Karpas-422 (cell line): Measurements from ENCODE around the gene LENEP. TPM values are rescaled to one million over a fixed set of nuclear protein-coding genes. Genes with fewer than 3 reads are reported as not detected.

Experiments used
- DNase-seq: peaks from one replicate; pipeline ENCODE4 v3.0.0-alpha.2; 2015
- H2AFZ ChIP-seq: fragments of 200-600 bp; sonication (generic); 2 replicates; pipeline ENCODE4 v1.6.1; 2014; ENCODE audit warnings: antibody characterized with exemption, low read length, mixed read lengths
- H3K27ac ChIP-seq: fragments of 200-600 bp; sonication (generic); 2 replicates; pipeline ENCODE4 v1.5.1; 2014; ENCODE audit warnings: mild to moderate bottlenecking, low read length, moderate library complexity
- H3K27me3 ChIP-seq: fragments of 200-600 bp; sonication (generic); 2 replicates; pipeline ENCODE4 v1.6.1; 2014; ENCODE audit warnings: low read length, mixed read lengths
- H3K36me3 ChIP-seq: fragments of 200-600 bp; sonication (generic); 2 replicates; pipeline ENCODE4 v1.6.1; 2014; ENCODE audit warnings: low read length, mixed read lengths; ENCODE audit not compliant: insufficient read depth
- H3K4me1 ChIP-seq: fragments of 200-600 bp; sonication (generic); 2 replicates; pipeline ENCODE4 v1.6.1; 2014; ENCODE audit warnings: mild to moderate bottlenecking, low read length, mixed read lengths
- H3K4me2 ChIP-seq: fragments of 200-600 bp; sonication (generic); 2 replicates; pipeline ENCODE4 v1.6.1; 2014; ENCODE audit warnings: low read length, low read depth, mild to moderate bottlenecking; ENCODE audit not compliant: poor library complexity, severe bottlenecking
- H3K4me3 ChIP-seq: fragments of 200-600 bp; sonication (generic); 2 replicates; pipeline ENCODE4 v1.5.1; 2014; ENCODE audit warnings: mild to moderate bottlenecking, antibody characterized with exemption, low read length, mixed read lengths
- H3K79me2 ChIP-seq: fragments of 200-600 bp; sonication (generic); 2 replicates; pipeline ENCODE4 v1.6.1; 2014; ENCODE audit warnings: mild to moderate bottlenecking, low read length, mixed read lengths
- H3K9ac ChIP-seq: fragments of 200-600 bp; sonication (generic); 2 replicates; pipeline ENCODE4 v1.6.0; 2014; ENCODE audit warnings: low read length
- H3K9me2 ChIP-seq: fragments of 200-600 bp; sonication (generic), shearing (Covaris generic); replicated peaks from 2 replicates; pipeline ENCODE4 v1.6.0; 2014; ENCODE audit warnings: mild to moderate bottlenecking, low read length, moderate library complexity; ENCODE audit not compliant: insufficient read depth
- H3K9me3 ChIP-seq: fragments of 300-700, 200-600 bp; sonication (generic); 2 replicates; pipeline ENCODE4 v1.6.1; 2014; ENCODE audit warnings: low read length, mixed read lengths
- H4K20me1 ChIP-seq: fragments of 200-600 bp; sonication (generic); 2 replicates; pipeline ENCODE4 v1.6.1; 2014; ENCODE audit warnings: mild to moderate bottlenecking, antibody characterized with exemption, low read length, low read depth; ENCODE audit not compliant: insufficient read depth
- total RNA-seq: library from RNA; depleted of rRNA; stranded (reverse); fragments of >200 nt; shearing (Covaris generic); gene quantifications from 2 replicates; pipeline ENCODE4 v1.2.3, GENCODE V29; 2014; ENCODE audit warnings: low replicate concordance

The LENEP gene
- total RNA-seq, 1 experiment from 2014 or later = 2.6 TPM

DNA sequence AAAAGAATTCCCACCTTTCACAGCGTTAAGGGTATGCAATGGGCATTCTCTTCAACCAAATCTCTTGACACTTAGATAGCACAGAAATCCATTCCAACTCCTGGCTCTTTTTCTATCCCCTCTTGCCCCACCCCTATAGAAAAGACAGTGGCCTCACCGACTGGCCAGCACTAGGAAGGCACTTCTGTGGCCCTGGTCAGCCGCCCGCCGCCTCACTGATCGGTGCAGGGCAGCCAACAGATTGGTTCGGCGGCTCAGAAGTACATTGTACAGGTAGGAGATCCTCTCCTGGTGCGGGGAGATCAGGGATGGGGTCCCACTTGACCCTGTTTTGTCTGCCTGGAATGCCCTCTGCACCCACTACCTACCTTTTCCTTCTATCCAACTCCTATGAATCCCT is 30.9 kb downstream of the LENEP start:
- H3K4me1 ChIP-seq = no peaks in the 10 kb centered on the region; the same call in 1 of the 2 replicates
- no peaks in the 10 kb centered on the region for H3K79me2 ChIP-seq
- no peaks in the 10 kb centered on the region for H3K36me3 ChIP-seq
- no peaks in the 10 kb centered on the region for H3K27me3 ChIP-seq
- no peak overlapping the region for H3K9ac ChIP-seq
- DNase-seq = no peak
- H2AFZ ChIP-seq = no peak overlapping the region
- no peaks in the 10 kb centered on the region for H3K9me2 ChIP-seq
- no peak overlapping the region for H3K27ac ChIP-seq
- no peak overlapping the region for H3K4me2 ChIP-seq
- H3K9me3 ChIP-seq = no peaks in the 10 kb centered on the region
- no peak overlapping the region for H3K4me3 ChIP-seq
- H4K20me1 ChIP-seq = no peaks in the 10 kb centered on the region

DNA sequence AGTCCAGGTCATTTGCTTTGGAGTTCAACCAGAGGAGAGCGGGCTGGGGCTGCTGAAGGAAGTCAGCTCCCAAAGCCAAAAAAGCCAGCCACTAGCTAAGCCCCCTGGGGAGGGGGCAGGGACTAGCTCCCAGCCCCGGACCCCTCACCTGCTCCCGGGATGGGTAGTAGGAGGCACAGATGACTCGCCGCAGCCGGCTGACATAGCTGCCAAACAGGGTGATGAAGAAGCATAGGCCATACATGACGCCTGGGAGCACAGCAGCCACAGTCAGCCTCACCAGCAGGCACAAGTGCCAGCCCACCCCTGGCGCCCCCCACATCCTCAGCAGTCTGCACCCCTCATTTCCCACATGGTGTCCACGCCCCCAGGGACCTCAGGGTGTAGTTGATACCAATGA is 32.8 kb downstream of the LENEP start:
- H2AFZ ChIP-seq = no peak overlapping the region
- no peak overlapping the region for H3K4me2 ChIP-seq
- H3K4me3 ChIP-seq = no peak overlapping the region
- no peak for DNase-seq
- no peaks in the 10 kb centered on the region for H3K9me2 ChIP-seq
- no peaks in the 10 kb centered on the region for H3K36me3 ChIP-seq
- no peak overlapping the region for H3K9ac ChIP-seq
- H3K9me3 ChIP-seq = no peaks in the 10 kb centered on the region
- H3K27me3 ChIP-seq = no peaks in the 10 kb centered on the region
- no peaks in the 10 kb centered on the region; the same call in 1 of the 2 replicates for H3K4me1 ChIP-seq
- no peaks in the 10 kb centered on the region for H3K79me2 ChIP-seq
- H4K20me1 ChIP-seq = no peaks in the 10 kb centered on the region
- no peak overlapping the region for H3K27ac ChIP-seq

DNA sequence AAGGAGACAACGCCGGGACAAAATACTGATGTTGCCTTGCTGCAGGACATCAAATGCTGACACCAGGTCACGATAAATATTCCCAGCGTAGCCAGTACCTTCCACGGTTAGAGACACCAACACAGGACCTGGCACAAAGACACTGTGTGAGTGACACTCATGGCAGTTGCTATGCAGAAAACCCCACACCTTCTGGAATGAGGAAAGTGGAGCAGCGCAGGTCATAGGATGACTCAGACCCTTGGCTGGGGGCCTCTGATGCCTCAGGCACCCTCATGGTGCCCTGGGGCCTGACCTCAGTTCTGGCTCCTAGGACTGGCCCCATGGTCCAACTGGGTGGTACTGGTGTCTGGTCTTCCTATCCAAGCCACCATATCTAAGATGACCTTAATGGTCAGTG is 33.2 kb downstream of the LENEP start:
- H3K4me2 ChIP-seq = no peak overlapping the region

DNA sequence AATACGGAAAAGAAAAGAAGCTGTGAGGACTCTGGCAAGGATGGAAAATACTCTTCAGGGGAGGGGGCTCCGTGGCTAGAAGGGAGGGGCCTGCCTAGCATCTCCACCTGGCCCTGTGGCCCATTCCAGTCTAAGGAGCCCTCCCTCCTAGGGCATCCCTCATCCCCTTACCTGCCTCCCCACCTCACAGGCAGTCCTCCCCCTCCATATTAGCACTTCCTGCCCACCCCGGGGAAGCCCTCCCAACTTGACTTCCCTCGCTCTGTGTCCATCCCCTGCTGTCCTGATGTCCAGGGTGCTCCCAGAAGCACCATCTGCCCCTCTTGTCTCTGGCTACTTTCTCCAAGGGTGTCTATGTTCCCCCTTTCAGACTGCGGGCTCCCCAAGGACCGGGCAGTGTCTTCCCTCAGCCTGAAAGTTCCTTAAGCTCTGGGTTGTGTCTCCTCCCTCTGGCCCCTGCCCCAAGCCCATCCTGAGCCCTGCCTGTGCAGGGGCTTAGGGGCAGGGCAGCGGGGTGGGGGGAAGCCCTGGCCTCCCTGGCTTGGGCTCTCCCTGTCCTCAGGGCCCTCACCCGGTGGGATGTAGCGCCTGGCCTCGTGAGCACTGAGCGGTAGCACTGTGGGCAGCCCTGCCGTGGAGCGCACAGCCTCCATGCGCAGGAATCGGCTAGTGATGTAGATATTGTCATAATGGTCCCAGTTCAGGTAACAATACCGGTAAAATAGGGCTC is 36.3 kb downstream of the LENEP start:
- H2AFZ ChIP-seq = no peak overlapping the region
- no peaks in the 10 kb centered on the region for H3K9me2 ChIP-seq
- no peak overlapping the region for H3K4me3 ChIP-seq
- no peak overlapping the region for H3K4me2 ChIP-seq
- H3K79me2 ChIP-seq = no peaks in the 10 kb centered on the region
- no peaks in the 10 kb centered on the region for H3K36me3 ChIP-seq
- no peak overlapping the region for H3K9ac ChIP-seq
- no peak overlapping the region for H3K27ac ChIP-seq
- H3K9me3 ChIP-seq = no peaks in the 10 kb centered on the region
- H3K27me3 ChIP-seq = no peaks in the 10 kb centered on the region
- H3K4me1 ChIP-seq = no peaks in the 10 kb centered on the region
- no peak for DNase-seq
- no peaks in the 10 kb centered on the region for H4K20me1 ChIP-seq

More for the DNA sequence above, 33.2 kb downstream of the LENEP start:
- no peak for DNase-seq
- H3K36me3 ChIP-seq = no peaks in the 10 kb centered on the region
- H4K20me1 ChIP-seq = no peaks in the 10 kb centered on the region
- H3K27me3 ChIP-seq = no peaks in the 10 kb centered on the region
- no peaks in the 10 kb centered on the region for H3K79me2 ChIP-seq
- no peak overlapping the region for H3K27ac ChIP-seq
- H3K9me2 ChIP-seq = no peaks in the 10 kb centered on the region
- H2AFZ ChIP-seq = no peak overlapping the region
- no peaks in the 10 kb centered on the region; the same call in 1 of the 2 replicates for H3K4me1 ChIP-seq
- no peaks in the 10 kb centered on the region for H3K9me3 ChIP-seq
- no peak overlapping the region for H3K9ac ChIP-seq
- H3K4me3 ChIP-seq = no peak overlapping the region

DNA sequence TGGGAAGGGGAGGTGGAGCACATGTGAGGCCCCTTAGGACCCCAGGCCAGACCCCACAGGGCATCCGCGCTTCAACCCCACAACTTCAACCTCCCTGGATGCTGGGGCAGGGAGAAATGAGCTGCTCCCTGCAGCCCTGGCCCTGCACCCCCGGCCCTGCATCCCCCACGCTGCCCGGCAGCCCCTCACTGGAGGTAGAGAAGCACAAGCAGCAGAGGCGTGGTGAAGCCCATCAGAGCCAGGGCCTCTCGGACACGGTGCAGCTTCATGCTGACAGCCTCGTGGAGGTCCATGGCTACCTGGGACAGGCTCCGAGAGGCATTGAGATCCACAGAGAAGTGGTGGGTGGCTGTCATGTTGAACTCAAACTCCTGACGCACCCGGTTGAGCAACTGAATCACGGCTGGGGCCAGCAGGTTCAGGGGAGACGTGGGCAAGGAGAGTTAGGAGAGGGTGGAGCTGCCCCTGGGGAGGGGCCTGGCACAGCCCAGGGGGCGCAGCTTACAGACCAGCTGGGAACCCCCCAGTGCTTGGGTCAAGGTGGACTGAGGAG is 36.9 kb downstream of the LENEP start:
- Histone ChIP-seq H3K27ac (no peak overlapping the region), H3K27me3 (no peaks in the 10 kb centered on the region), H3K4me1 (no peaks in the 10 kb centered on the region), H3K4me3 (no peak overlapping the region), H3K9me3 (no peaks in the 10 kb centered on the region), H3K4me2 (no peak overlapping the region), H4K20me1 (no peaks in the 10 kb centered on the region), H3K79me2 (no peaks in the 10 kb centered on the region), H3K9ac (no peak overlapping the region), H3K9me2 (no peaks in the 10 kb centered on the region), H3K36me3 (no peaks in the 10 kb centered on the region), H2AFZ (no peak overlapping the region)
- no peak for DNase-seq

DNA sequence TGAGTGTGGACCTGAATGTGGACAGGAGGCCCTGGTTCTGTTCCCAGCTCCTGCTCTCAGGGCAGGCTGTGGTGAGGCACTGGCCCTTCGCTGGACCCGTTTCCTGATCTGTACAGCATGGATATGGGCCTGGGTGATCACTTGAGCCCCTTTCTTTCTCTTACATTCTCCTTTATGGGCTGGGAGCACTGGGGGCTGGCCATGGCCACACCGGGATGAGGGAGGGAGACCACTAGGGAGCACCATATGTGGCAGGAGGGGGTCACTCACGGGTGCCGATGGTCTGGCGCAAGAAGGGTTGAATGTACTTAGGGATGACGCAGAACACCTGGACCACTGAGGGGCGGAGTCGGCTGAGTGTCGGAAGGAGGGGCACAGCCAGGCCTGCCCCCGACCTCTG is 37.5 kb downstream of the LENEP start:
- Histone ChIP-seq H3K4me3 (no peak overlapping the region), H3K9me2 (no peaks in the 10 kb centered on the region), H3K9me3 (no peaks in the 10 kb centered on the region), H3K27me3 (no peaks in the 10 kb centered on the region), H2AFZ (no peak overlapping the region), H3K79me2 (no peaks in the 10 kb centered on the region), H3K9ac (no peak overlapping the region), H3K36me3 (no peaks in the 10 kb centered on the region), H3K4me2 (no peak overlapping the region), H3K4me1 (no peaks in the 10 kb centered on the region), H4K20me1 (no peaks in the 10 kb centered on the region), H3K27ac (no peak overlapping the region)
- no peak for DNase-seq

DNA sequence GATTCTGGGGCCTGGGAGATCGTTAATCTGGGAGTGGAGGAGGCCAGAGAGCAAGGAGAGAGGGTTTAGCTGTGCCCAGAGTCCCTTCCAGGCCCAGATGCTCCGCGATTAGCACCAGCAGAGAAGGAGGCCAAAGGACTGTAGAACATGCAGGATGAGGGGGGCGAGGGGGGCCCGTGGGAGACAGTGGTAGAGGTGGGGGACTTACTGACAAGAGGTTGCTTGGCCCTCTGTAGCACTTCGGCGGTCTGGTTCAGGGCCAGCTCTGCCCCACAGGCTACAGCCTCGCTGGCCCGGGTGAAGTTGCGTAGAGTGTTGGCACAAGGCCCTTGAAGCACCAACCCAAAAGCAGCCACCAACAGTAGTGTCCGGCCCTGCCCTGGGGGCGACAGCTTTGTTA is 39.5 kb downstream of the LENEP start:
- no peak overlapping the region for H3K9ac ChIP-seq
- H4K20me1 ChIP-seq = no peaks in the 10 kb centered on the region
- H3K36me3 ChIP-seq = no peaks in the 10 kb centered on the region
- no peak overlapping the region for H3K27ac ChIP-seq
- no peaks in the 10 kb centered on the region for H3K27me3 ChIP-seq
- no peak for DNase-seq
- H3K4me2 ChIP-seq = no peak overlapping the region
- no peak overlapping the region for H2AFZ ChIP-seq
- no peak overlapping the region for H3K4me3 ChIP-seq
- H3K9me2 ChIP-seq = no peaks in the 10 kb centered on the region
- H3K9me3 ChIP-seq = no peaks in the 10 kb centered on the region
- H3K79me2 ChIP-seq = no peaks in the 10 kb centered on the region
- no peaks in the 10 kb centered on the region for H3K4me1 ChIP-seq

DNA sequence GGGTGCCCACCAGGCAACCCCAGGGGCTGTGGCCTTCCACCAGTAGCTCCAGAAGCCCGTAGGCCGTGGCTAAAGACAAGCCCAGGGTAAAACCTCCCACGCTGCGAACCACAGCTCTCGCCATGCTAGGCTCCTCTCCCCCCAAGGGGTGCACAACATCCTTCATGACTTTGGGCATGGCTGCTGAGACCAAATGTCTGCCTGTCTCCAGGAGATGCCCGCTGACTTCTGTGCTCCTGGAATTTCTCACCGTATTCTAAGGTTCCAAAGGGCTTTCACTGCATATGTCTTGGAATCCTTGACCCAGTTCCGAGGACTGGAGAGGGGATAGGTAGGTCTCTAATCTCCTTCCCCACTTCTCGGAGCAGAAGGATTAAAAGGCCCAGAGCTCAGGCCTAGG is 40.1 kb downstream of the LENEP start, which contains the start of the genes DCST1 and DCST2:
Gene DCST1, plus strand, starts transcription at position 301 of the 400 bp plus-strand sequence. CDS start 213 bp downstream, outside the sequence.
Gene DCST2, minus strand, starts transcription at position 258 of the 400 bp plus-strand sequence. Its CDS starts 80 bp downstream, at position 178.
- H3K9me3 ChIP-seq = no peaks in the 10 kb centered on the region
- no peak within 1 kb of the TSS for H3K4me3 ChIP-seq
- no peak within 1 kb of the TSS for H3K9ac ChIP-seq
- H3K4me2 ChIP-seq = no peak within 1 kb of the TSS
- H4K20me1 ChIP-seq = no peaks in the 10 kb centered on the region
- H3K79me2 ChIP-seq = no peaks in the 10 kb centered on the region
- no peak within 1 kb of the TSS for H3K27ac ChIP-seq
- H3K36me3 ChIP-seq = no peaks in the 10 kb centered on the region
- H3K27me3 ChIP-seq = no peaks in the 10 kb centered on the region
- DNase-seq = no peak
- no peaks in the 10 kb centered on the region for H3K4me1 ChIP-seq
- H3K9me2 ChIP-seq = no peaks in the 10 kb centered on the region
- H2AFZ ChIP-seq = no peak within 1 kb of the TSS
